Measurements from ENCODE around the gene DLGAP3. TPM values are rescaled to one million over a fixed set of nuclear protein-coding genes. Genes with fewer than 3 reads are reported as not detected.

The DLGAP3 gene
- total RNA-seq, 1 experiment from 2014 or later: 7.3 TPM

DNA sequence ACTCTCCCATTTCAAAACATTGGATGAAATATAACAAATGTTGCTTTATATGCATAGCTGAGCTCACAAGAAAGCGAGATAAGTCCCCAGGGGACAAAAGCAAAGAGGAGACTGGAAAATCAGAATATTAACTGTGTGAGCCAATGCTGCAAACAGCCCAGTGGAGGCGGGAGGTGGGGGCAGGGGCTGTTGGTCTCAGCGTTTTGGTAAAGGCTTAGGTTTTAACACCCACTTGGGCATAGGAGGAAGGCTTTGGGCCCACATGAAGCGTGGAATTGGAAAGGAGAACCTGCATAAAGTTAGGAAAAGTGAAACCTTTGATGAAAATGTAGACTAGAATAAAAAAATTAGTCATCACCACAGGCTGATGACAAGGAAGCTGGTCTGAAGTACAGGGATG is 39.7 kb downstream of the DLGAP3 start:
- Histone ChIP-seq H3K79me1 (ENCODE audit: insufficient read depth, low read depth, low read length, poor library complexity, severe bottlenecking) (no peaks in the 10 kb centered on the region), H2BK120ac (ENCODE audit: low read depth, low read length, poor library complexity, severe bottlenecking) (no peak overlapping the region), H3K27me3 (ENCODE audit: insufficient read depth, low read length) (no peaks in the 10 kb centered on the region; the same call in 1 of the 2 replicates), H3K56ac (ENCODE audit: insufficient read length, low read depth, low read length) (no peak overlapping the region), H3T11ph (ENCODE audit: low read length) (no peak overlapping the region), H2AFZ (ENCODE audit: low read length) (no peak overlapping the region), H3K27ac (ENCODE audit: insufficient read length, low read depth, low read length) (no peak overlapping the region), H4K8ac (replicated peaks; ENCODE audit: insufficient read length, low read depth, low read length) (no peak overlapping the region), H3K4me2 (ENCODE audit: insufficient read depth, insufficient read length, low read length) (no peak overlapping the region), H2AK5ac (ENCODE audit: insufficient read length, low read length) (no peak overlapping the region), H3K4ac (ENCODE audit: low read depth, low read length) (no peak overlapping the region), H2BK5ac (ENCODE audit: insufficient read length, low read length) (no peak overlapping the region), H4K91ac (ENCODE audit: insufficient read length, low read depth, low read length) (no peak overlapping the region), H4K5ac (ENCODE audit: insufficient read length, low read depth, low read length) (no peak overlapping the region), H3K14ac (ENCODE audit: insufficient read depth, low read length) (no peak overlapping the region), H2BK20ac (ENCODE audit: low read depth, low read length, poor library complexity, severe bottlenecking) (no peak overlapping the region), H3K18ac (ENCODE audit: insufficient read length, low read depth, low read length) (no peak overlapping the region), H3K4me1 (ENCODE audit: insufficient read depth, low read length) (no peaks in the 10 kb centered on the region), H4K20me1 (ENCODE audit: control insufficient read depth, insufficient read depth, insufficient read length) (no peaks in the 10 kb centered on the region), H2BK12ac (ENCODE audit: insufficient read length, low read depth, low read length) (no peak overlapping the region), H3K23ac (ENCODE audit: insufficient read length, low read depth, low read length) (no peak overlapping the region), H3K23me2 (ENCODE audit: insufficient read length, low read depth, low read length, poor library complexity, severe bottlenecking) (peaks cover 4% of the 10 kb centered on the region), H3K9me3 (ENCODE audit: control insufficient read depth, low read depth, low read length) (no peaks in the 10 kb centered on the region), H2BK15ac (ENCODE audit: low read depth, low read length) (no peak overlapping the region), H3K79me2 (ENCODE audit: insufficient read depth, low read length) (no peaks in the 10 kb centered on the region), H3K9ac (ENCODE audit: extremely low read depth, insufficient read length, low read length) (no peak overlapping the region)
- no peak overlapping the region for H3K4me3 Mint-ChIP-seq
- peaks cover 53% of the 10 kb centered on the region for H3K27me3 Mint-ChIP-seq (ENCODE audit: low read depth)
- no CpG with 5 or more reads among the region's 4 CpGs for WGBS (ENCODE audit: extremely low coverage, insufficient read length, low lambda C conversion rate)
- H3K36me3 Mint-ChIP-seq (ENCODE audit: insufficient read depth in 1 of 3, low read depth in 3 of 3): peaks cover 0 to 13% (median 6%) of the 10 kb centered on the region in 3 experiments; a peak in 6 of 7 replicates
- TF ChIP-seq, protein P1, sequence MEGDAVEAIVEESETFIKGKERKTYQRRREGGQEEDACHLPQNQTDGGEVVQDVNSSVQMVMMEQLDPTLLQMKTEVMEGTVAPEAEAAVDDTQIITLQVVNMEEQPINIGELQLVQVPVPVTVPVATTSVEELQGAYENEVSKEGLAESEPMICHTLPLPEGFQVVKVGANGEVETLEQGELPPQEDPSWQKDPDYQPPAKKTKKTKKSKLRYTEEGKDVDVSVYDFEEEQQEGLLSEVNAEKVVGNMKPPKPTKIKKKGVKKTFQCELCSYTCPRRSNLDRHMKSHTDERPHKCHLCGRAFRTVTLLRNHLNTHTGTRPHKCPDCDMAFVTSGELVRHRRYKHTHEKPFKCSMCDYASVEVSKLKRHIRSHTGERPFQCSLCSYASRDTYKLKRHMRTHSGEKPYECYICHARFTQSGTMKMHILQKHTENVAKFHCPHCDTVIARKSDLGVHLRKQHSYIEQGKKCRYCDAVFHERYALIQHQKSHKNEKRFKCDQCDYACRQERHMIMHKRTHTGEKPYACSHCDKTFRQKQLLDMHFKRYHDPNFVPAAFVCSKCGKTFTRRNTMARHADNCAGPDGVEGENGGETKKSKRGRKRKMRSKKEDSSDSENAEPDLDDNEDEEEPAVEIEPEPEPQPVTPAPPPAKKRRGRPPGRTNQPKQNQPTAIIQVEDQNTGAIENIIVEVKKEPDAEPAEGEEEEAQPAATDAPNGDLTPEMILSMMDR (conservative IDR thresholded peaks at IDR 0.05): no peak
- peaks cover 4% of the 10 kb centered on the region in 2 experiments for H3K4me1 Mint-ChIP-seq
- no peak for DNase-seq
- peaks cover 13 to 16% of the 10 kb centered on the region in 2 experiments for H3K9me3 Mint-ChIP-seq
- no peak overlapping the region for H3K27ac Mint-ChIP-seq
